ENCODE results near the gene NME4.
A peak's percentile ranks its signal among the peaks of the same experiment; 100 is the strongest.
"Not testable (repeated sequence)": the region's sequence is repeated elsewhere in the genome, so short reads cannot be mapped to it uniquely, and the experiment has no call there.

Gene NME4

DNA sequence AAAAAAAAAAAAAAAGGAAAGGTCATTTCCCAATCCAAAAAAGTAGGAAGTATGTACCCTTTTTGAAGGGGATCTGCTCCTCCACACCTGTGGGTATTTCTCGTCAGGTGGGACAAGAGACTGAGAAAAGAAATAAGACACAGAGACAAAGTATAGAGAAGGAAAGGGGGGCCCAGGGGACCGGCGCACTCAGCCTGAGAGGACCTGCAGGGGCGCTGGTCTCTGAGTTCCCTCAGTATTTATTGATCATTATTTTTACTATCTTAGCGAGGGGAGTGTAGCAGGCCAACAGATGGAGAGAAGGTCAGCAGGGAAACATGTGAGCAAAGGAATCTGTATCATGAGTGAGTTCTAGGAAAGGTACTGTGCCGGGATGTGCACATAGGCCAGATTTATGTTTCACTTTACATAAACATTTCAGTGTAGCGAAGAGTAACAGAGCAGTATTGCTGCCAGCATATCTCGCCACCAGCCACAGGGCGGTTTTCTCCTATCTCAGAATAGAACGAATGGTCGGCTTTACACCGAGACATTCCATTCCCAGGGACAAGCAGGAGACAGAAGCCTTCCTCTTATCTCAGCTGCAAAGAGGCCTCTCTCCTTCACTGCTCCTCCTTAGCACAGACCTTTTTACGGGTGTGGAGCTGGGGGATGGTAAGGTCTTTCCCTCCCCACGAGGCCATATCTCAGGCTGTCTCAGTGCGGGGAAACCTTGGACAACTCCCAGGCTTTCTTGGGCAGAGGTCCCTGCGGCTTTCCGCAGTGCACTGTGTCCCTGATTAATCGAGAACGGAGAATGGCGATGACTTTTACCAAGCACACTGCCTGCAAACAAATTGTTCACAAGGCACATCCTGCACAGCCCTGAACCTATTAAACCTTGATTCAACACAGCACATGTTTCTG, 9.0 kb upstream of the NME4 start:
- not testable (repeated sequence) for H3K36me3 ChIP-seq (ENCODE audit: control insufficient read depth, insufficient read depth, low read length); H3K9me3 ChIP-seq (ENCODE audit: control insufficient read depth, low read length); H3K4me3 ChIP-seq (ENCODE audit: extremely low read depth, insufficient read depth, low read length, poor library complexity, severe bottlenecking)
- 77 to 85% methylated on average over 10 to 11 of the region's 20 CpGs for WGBS, 2 experiments (ENCODE audit: insufficient coverage in 2 of 2)
- H3K4me1 ChIP-seq (ENCODE audit: control insufficient read depth, insufficient read depth, low read length, poor library complexity, severe bottlenecking), result peaks cover 26% of the 10 kb centered on the region
- peak overlapping the region; percentile 74 for H3K27ac ChIP-seq (ENCODE audit: low read depth, low read length, severe bottlenecking)

DNA sequence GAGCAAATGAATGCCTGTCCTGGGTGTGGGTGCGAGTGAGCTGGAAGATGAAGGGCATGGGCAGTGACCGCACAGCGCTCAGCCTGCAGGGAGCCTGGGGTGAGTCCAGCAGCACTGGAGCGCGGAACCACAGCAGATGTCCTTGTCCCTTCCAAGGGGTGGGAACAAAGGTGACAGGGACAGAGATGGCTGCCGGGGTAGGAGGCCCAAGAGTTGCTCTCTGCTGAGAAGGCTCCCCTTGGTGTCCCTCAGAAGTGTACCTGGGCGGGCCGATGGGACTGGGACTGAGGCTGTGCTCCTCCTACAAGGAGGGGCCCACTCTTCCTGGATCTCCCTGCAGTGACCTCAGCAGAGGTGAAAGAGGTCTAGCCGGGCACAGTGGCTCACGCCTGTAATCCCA, 7.6 kb upstream of the NME4 start:
- H3K36me3 ChIP-seq (ENCODE audit: control insufficient read depth, insufficient read depth, low read length), result no peaks in the 10 kb centered on the region
- WGBS, 2 experiments (ENCODE audit: insufficient coverage in 2 of 2), result 90 to 93% methylated on average over 10 of the region's 10 CpGs
- no peak overlapping the region for H3K27ac ChIP-seq (ENCODE audit: low read depth, low read length, severe bottlenecking)
- H3K4me1 ChIP-seq (ENCODE audit: control insufficient read depth, insufficient read depth, low read length, poor library complexity, severe bottlenecking), result peaks cover 12% of the 10 kb centered on the region
- H3K9me3 ChIP-seq (ENCODE audit: control insufficient read depth, low read length), result peaks cover 7% of the 10 kb centered on the region
- H3K4me3 ChIP-seq (ENCODE audit: extremely low read depth, insufficient read depth, low read length, poor library complexity, severe bottlenecking), result no peak overlapping the region

DNA sequence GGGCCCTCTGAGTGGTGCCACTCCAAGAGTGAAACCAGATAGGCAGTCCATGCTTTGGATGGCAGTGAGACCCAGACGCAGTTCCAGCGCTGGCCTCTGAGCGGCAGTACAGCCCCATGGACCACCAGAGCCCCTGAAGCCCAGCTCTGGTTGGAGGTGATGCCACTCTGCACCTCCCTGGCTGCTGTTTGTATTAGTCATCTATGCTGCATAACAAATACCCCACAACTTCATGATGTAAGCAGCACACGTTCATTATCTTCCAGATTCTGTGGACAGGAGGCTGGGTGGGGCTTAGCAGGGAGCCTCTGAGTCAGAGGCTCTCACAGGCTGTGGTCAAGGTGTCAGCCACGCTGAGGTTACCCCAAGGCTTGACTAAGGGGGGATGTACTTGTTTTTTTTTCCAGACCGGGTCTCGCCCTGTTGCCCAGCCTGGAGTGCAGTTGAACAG, 5.1 kb upstream of the NME4 start:
- peaks cover 7% of the 10 kb centered on the region for H3K9me3 ChIP-seq (ENCODE audit: control insufficient read depth, low read length)
- H3K4me3 ChIP-seq (ENCODE audit: extremely low read depth, insufficient read depth, low read length, poor library complexity, severe bottlenecking), result no peak overlapping the region
- H3K27ac ChIP-seq (ENCODE audit: low read depth, low read length, severe bottlenecking), result no peak overlapping the region
- H3K36me3 ChIP-seq (ENCODE audit: control insufficient read depth, insufficient read depth, low read length), result no peaks in the 10 kb centered on the region
- WGBS, 2 experiments (ENCODE audit: insufficient coverage in 2 of 2), result 49 to 67% methylated on average over 5 to 6 of the region's 7 CpGs
- peaks cover 7% of the 10 kb centered on the region for H3K4me1 ChIP-seq (ENCODE audit: control insufficient read depth, insufficient read depth, low read length, poor library complexity, severe bottlenecking)

DNA sequence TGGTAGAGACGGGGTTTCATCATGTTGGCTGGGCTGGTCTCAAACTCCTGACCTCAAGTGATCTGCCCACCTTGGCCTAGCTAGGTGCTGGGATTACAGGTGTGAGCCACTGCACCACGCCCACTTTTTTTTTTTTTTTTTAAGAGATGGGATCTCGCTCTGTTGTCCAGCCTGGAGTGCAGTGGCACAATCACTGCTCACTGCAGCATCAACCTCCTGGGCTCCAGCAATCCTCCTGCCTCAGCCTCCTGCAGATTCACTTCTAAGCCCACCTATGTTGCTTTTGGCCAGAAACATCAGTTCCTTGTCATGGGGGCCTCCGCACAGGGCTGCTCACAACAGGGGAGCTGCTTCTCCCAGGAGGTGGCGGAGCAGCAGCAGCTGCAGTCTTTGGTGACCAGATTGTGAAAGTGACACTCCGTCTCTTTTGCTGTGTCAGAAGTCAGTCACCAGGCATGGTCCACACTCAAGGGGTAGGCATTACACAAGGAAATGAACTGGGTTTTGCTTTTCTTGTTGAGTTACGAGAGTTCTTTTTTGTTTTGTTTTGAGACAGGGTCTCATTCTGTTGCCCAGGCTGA, 4.5 kb upstream of the NME4 start:
- no peaks in the 10 kb centered on the region for H3K36me3 ChIP-seq (ENCODE audit: control insufficient read depth, insufficient read depth, low read length)
- peaks cover 4% of the 10 kb centered on the region for H3K4me1 ChIP-seq (ENCODE audit: control insufficient read depth, insufficient read depth, low read length, poor library complexity, severe bottlenecking)
- H3K4me3 ChIP-seq (ENCODE audit: extremely low read depth, insufficient read depth, low read length, poor library complexity, severe bottlenecking), result no peak overlapping the region
- peaks cover 7% of the 10 kb centered on the region for H3K9me3 ChIP-seq (ENCODE audit: control insufficient read depth, low read length)
- no peak overlapping the region for H3K27ac ChIP-seq (ENCODE audit: low read depth, low read length, severe bottlenecking)
- WGBS, 2 experiments (ENCODE audit: insufficient coverage in 2 of 2), result 92 to 93% methylated on average over 5 to 7 of the region's 7 CpGs

DNA sequence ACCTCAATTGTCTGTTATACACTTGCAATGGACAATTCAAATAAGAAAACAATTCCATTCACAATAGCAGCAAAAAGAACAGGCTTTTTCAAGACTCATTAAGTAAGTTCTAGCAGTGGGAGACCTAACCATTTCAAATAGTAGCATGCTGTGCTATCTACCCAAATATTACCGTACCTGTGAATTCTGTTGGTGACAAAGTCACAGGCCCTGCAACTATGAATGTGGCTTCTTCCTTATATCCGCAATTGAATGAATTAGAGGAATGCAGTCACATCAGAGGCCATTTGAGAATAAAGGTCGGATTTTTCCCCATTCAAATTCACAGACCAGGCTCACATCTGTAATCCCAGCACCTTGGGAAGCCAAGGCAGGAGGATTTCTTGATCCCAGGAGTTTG, 800 bp upstream of the NME4 start:
- Histone ChIP-seq H3K27ac (ENCODE audit: low read depth, low read length, severe bottlenecking) (peak overlapping the region; percentile 8), H3K4me3 (ENCODE audit: extremely low read depth, insufficient read depth, low read length, poor library complexity, severe bottlenecking) (peak overlapping the region; percentile 38), H3K36me3 (ENCODE audit: control insufficient read depth, insufficient read depth, low read length) (peaks cover 26% of the 10 kb centered on the region), H3K4me1 (ENCODE audit: control insufficient read depth, insufficient read depth, low read length, poor library complexity, severe bottlenecking) (no peaks in the 10 kb centered on the region), H3K9me3 (ENCODE audit: control insufficient read depth, low read length) (peaks cover 7% of the 10 kb centered on the region)
- WGBS, 2 experiments (ENCODE audit: insufficient coverage in 2 of 2), result 29 to 67% methylated on average over 1 to 2 of the region's 3 CpGs

DNA sequence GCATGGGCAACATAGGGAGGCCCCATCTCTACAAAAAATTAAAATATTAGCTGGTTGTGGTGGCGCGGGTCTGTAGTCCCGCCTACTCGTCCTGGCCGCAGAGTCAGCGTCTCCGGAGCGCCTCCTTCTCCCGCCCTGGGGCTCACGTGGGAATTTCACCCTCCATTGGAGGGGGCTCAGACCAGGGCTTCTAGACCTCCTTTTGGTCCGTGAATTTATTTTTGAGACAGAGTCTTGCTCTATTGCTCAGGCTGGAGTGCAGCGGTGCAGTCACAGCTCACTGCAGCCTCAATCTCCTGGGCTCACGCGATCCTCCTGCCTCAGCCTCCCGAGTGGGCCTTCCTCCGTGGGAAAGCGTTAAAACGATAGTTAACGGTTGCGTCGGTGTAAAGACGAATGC, 394 bp upstream of the NME4 start:
- H3K4me3 ChIP-seq (ENCODE audit: extremely low read depth, insufficient read depth, low read length, poor library complexity, severe bottlenecking), result peak overlapping the region; percentile 38
- H3K9me3 ChIP-seq (ENCODE audit: control insufficient read depth, low read length), result peaks cover 7% of the 10 kb centered on the region
- peak overlapping the region; percentile 77 for H3K27ac ChIP-seq (ENCODE audit: low read depth, low read length, severe bottlenecking)
- 13% methylated on average over 19 of the region's 22 CpGs for WGBS, 2 experiments (ENCODE audit: insufficient coverage in 2 of 2)
- no peaks in the 10 kb centered on the region for H3K4me1 ChIP-seq (ENCODE audit: control insufficient read depth, insufficient read depth, low read length, poor library complexity, severe bottlenecking)
- peaks cover 26% of the 10 kb centered on the region for H3K36me3 ChIP-seq (ENCODE audit: control insufficient read depth, insufficient read depth, low read length)

DNA sequence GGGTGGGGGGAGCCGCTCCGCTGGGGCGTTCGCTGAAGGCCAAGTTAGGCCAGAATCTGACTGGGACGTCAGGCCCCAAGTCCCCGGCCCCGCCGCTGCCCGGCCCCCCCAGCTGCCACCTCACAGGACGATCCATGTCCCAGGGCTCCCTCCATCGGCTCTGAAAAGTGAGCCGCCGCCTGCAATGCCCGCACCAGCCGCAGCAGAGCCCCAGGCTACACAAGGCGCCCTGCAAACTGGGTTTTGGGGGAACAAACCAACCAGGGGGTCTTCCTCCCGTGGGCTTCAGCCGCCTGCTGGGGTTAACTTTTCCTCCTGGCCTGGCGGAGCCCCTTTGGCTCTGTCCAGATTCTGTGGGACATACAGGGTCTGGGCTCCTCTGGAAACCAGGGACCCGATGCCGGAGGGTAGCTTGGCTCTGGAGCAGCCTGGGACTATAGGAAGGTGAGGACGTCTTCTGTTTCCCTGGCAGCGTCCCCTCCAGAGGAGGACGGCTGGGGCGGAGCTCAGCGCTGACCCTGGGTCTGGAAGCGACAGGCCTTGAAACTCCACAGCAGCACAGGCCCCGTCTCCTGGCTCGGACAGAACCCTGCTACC, 835 bp downstream of the NME4 start:
- Histone ChIP-seq H3K9me3 (ENCODE audit: control insufficient read depth, low read length) (no peaks in the 10 kb centered on the region), H3K4me1 (ENCODE audit: control insufficient read depth, insufficient read depth, low read length, poor library complexity, severe bottlenecking) (no peaks in the 10 kb centered on the region), H3K4me3 (ENCODE audit: extremely low read depth, insufficient read depth, low read length, poor library complexity, severe bottlenecking) (peak overlapping the region; percentile 29), H3K36me3 (ENCODE audit: control insufficient read depth, insufficient read depth, low read length) (peaks cover 26% of the 10 kb centered on the region), H3K27ac (ENCODE audit: low read depth, low read length, severe bottlenecking) (peak overlapping the region; percentile 79)
- WGBS, 2 experiments (ENCODE audit: insufficient coverage in 2 of 2), result 38 to 41% methylated on average over 22 to 26 of the region's 29 CpGs

DNA sequence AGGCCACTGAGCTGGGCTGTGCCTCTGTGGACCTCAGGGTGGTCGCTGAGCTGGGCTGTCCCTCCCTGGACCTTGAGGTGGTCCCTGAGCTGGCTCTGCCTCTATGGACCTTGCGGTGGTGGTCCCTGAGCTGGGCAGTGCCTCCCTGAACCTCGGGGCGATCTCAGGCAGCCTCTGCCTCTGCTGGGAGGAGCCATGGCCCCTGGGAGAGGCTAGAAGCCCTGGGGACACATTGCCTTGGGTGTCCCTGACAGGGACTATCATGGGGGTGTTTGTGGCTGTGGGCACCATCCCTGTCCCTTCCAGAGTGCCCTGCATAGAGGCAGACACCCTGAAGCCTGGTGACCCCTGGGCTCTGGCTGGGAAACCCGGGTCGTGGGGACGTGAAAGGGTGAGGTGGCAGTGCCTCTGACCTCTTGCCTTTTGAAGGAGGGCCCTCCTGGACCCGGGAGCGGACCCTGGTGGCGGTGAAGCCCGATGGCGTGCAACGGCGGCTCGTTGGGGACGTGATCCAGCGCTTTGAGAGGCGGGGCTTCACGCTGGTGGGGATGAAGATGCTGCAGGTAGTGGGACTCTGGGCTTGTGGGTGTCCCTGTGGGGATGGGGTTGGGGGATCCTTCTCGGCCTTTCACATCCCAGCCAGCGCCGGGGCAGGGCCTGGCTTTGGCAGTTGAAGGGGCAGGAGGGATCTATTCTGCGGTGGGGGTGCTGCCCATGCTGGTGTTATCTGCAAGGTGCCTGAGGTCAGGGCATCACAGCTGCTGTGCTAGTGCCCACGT, 1.8 kb downstream of the NME4 start:
- WGBS, 2 experiments (ENCODE audit: insufficient coverage in 2 of 2), result 94% methylated on average over 21 to 22 of the region's 24 CpGs
- Histone ChIP-seq H3K9me3 (ENCODE audit: control insufficient read depth, low read length) (no peaks in the 10 kb centered on the region), H3K36me3 (ENCODE audit: control insufficient read depth, insufficient read depth, low read length) (peaks cover 26% of the 10 kb centered on the region), H3K4me1 (ENCODE audit: control insufficient read depth, insufficient read depth, low read length, poor library complexity, severe bottlenecking) (no peaks in the 10 kb centered on the region), H3K4me3 (ENCODE audit: extremely low read depth, insufficient read depth, low read length, poor library complexity, severe bottlenecking) (no peak overlapping the region), H3K27ac (ENCODE audit: low read depth, low read length, severe bottlenecking) (peak overlapping the region; percentile 79)

DNA sequence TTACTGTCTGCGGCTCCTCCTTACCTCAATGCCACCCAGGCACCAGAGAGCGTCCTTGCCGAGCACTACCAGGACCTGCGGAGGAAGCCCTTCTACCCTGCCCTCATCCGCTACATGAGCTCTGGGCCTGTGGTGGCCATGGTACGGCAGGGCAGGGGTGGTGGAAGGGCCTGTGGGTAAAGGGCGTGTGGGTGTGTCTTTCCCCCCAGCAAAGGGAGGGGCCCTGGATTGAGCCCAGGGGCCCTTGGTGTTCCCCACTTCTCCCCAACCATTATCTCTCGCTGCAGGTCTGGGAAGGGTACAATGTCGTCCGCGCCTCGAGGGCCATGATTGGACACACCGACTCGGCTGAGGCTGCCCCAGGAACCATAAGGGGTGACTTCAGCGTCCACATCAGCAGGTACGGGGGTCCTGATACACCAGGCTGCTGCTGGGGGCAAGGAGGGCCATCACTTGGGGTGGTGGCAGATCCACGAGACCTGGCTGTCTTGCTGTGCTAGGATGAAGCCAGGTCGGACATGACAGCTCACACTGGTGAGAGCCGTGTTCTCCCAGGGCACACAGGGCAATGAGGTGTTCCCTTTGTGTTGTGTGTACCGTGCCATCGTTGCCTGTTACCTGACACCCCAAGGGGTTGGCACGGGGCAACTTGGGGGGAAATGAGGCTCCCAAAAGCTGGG, 2.5 kb downstream of the NME4 start:
- WGBS, 2 experiments (ENCODE audit: insufficient coverage in 2 of 2), result 90 to 96% methylated on average over 19 to 20 of the region's 22 CpGs
- Histone ChIP-seq H3K9me3 (ENCODE audit: control insufficient read depth, low read length) (no peaks in the 10 kb centered on the region), H3K36me3 (ENCODE audit: control insufficient read depth, insufficient read depth, low read length) (peaks cover 26% of the 10 kb centered on the region), H3K4me1 (ENCODE audit: control insufficient read depth, insufficient read depth, low read length, poor library complexity, severe bottlenecking) (no peaks in the 10 kb centered on the region), H3K27ac (ENCODE audit: low read depth, low read length, severe bottlenecking) (no peak overlapping the region), H3K4me3 (ENCODE audit: extremely low read depth, insufficient read depth, low read length, poor library complexity, severe bottlenecking) (no peak overlapping the region)

DNA sequence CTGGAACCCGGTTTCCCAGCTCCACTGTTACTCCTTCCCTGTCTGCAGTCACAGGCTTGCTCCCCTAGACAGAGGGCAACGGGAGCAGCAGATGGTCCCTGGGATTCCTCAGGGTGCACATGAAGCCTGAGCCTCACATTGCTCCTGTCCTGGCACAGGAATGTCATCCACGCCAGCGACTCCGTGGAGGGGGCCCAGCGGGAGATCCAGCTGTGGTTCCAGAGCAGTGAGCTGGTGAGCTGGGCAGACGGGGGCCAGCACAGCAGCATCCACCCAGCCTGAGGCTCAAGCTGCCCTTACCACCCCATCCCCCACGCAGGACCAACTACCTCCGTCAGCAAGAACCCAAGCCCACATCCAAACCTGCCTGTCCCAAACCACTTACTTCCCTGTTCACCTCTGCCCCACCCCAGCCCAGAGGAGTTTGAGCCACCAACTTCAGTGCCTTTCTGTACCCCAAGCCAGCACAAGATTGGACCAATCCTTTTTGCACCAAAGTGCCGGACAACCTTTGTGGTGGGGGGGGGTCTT, 3.1 kb downstream of the NME4 start:
- Histone ChIP-seq H3K36me3 (ENCODE audit: control insufficient read depth, insufficient read depth, low read length) (peaks cover 26% of the 10 kb centered on the region), H3K4me1 (ENCODE audit: control insufficient read depth, insufficient read depth, low read length, poor library complexity, severe bottlenecking) (no peaks in the 10 kb centered on the region), H3K9me3 (ENCODE audit: control insufficient read depth, low read length) (no peaks in the 10 kb centered on the region), H3K4me3 (ENCODE audit: extremely low read depth, insufficient read depth, low read length, poor library complexity, severe bottlenecking) (peak overlapping the region; percentile 66), H3K27ac (ENCODE audit: low read depth, low read length, severe bottlenecking) (no peak overlapping the region)
- 80 to 90% methylated on average over 6 to 9 of the region's 10 CpGs for WGBS, 2 experiments (ENCODE audit: insufficient coverage in 2 of 2)
